Fibroblast of the aortic adventitia (primary cell): ENCODE measurements around the gene SOD2. TPM values are rescaled to one million over a fixed set of nuclear protein-coding genes. Genes with fewer than 3 reads are reported as not detected.
A peak's percentile ranks its signal among the peaks of the same experiment; 100 is the strongest.
"Not testable (repeated sequence)": the region's sequence is repeated elsewhere in the genome, so short reads cannot be mapped to it uniquely, and the experiment has no call there.

Source experiments
- DNase-seq: peaks from one replicate; pipeline ENCODE4 v3.0.0-alpha.2; 2010; ENCODE audit warnings: low read depth
- H3K4me3 ChIP-seq: 2 replicates; pipeline ENCODE4 v1.5.1; 2011; ENCODE audit warnings: low read depth, mild to moderate bottlenecking, control low read depth, low read length, moderate library complexity
- total RNA-seq: library from RNA; depleted of rRNA; stranded (reverse); fragments of >200 nt; gene quantifications from 2 replicates; pipeline ENCODE4 v1.2.3, GENCODE V29; 2012; ENCODE audit warnings: low replicate concordance
- TF ChIP-seq, protein P1 (sequence below): IDR thresholded peaks from 2 replicates; pipeline ENCODE4 v1.5.1; 2011; ENCODE audit warnings: mild to moderate bottlenecking, low read length, control low read depth, inconsistent platforms; ENCODE audit not compliant: insufficient read depth

Gene SOD2
- total RNA-seq, 1 donor = 184 TPM

DNA sequence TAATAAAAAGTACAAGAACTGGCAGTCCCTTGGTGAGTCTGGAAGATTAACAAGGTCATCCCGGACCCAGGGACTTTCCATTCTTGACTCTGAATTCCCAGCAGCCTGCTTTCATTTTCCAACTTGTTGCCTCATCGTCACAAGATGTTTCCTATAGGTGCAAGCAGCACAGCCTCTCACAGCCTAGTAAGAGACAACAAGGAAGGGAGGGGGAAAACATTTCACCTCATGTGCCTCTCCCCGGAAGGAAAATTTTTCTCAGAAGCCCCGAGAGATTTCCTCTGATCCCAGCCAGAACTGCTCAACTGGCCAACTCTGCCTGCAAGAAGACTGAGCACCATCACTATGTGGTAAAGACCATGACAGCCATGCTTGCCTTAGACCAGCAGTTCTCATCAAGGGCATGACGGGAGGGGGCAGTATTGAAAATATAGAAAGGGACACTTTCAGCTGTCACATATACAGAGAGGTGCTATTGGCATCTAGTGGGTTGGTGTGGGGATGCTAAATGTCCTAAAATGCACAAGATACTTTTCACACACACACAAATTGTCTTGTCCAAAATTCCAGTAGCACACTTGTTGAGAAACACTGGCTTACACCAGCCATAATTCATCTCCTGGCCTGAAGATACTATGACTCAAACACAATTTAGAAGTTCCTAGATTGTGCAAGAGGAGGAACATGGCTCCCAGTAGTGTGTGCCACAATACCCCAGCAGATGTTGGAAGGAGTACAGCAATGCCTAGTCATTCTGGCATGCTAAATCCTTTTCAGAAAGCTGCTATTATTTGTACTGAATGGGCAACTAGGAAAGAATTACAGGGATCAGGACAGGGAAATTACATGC, 23.4 kb upstream of the SOD2 start:
- H3K4me3 ChIP-seq = peak overlapping the region; percentile 45
- TF ChIP-seq, protein P1, sequence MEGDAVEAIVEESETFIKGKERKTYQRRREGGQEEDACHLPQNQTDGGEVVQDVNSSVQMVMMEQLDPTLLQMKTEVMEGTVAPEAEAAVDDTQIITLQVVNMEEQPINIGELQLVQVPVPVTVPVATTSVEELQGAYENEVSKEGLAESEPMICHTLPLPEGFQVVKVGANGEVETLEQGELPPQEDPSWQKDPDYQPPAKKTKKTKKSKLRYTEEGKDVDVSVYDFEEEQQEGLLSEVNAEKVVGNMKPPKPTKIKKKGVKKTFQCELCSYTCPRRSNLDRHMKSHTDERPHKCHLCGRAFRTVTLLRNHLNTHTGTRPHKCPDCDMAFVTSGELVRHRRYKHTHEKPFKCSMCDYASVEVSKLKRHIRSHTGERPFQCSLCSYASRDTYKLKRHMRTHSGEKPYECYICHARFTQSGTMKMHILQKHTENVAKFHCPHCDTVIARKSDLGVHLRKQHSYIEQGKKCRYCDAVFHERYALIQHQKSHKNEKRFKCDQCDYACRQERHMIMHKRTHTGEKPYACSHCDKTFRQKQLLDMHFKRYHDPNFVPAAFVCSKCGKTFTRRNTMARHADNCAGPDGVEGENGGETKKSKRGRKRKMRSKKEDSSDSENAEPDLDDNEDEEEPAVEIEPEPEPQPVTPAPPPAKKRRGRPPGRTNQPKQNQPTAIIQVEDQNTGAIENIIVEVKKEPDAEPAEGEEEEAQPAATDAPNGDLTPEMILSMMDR = peak; percentile 15
- peak; percentile 99 for DNase-seq

DNA sequence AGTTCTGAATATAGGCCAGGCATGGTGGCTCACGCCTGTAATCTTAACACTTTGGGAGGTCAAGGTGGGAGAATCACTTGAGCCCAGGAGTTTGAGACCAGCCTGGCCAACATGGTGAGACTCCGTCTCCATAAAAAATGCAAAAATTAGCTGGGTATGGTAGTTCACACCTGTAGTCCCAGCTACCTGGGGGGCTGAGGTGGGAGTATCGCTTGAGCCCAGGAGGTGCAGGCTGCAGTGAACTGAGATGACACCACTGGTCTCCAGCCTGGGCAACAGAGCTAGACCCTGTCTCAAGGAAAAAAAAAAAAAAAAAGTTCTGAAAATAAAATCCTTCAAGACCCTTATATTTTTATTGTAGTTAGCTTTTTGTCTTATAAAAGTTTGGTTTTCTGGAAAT, 22.6 kb upstream of the SOD2 start:
- TF ChIP-seq, protein P1 = no peak
- DNase-seq = no peak
- H3K4me3 ChIP-seq = no peak overlapping the region

GRCh38 chr6:159715166-159715565, 22.1 kb upstream of the SOD2 start:
- TF ChIP-seq, protein P1 = no peak
- no peak for DNase-seq
- no peak overlapping the region for H3K4me3 ChIP-seq

- TF ChIP-seq, protein P1 = no peak
- no peak for DNase-seq
- H3K4me3 ChIP-seq = no peak overlapping the region
Measured at GRCh38 chr6:159714404-159714803, 21.4 kb upstream of the SOD2 start.

DNA sequence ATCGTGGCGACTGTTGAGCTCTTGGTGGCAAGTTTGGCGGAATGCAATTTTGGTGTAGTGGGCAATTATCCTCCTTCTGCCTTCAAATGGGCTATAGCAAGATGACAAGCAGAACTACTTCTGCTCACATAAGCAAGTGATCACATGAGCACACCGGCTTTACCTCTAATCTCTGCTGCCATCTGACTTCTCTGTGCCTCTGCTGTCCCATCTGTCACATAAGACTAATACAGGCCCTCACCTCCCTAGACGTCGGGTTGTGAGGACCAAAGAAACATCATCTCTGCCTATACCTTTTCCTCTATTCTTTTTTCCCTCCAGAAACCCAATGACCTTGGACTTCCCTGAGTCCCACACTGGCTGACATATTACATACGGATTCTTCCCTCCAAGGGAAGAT, 20.9 kb upstream of the SOD2 start:
- DNase-seq = no peak

GRCh38 chr6:159712389-159712788, 19.3 kb upstream of the SOD2 start:
- DNase-seq = not testable (repeated sequence)

More for the DNA sequence above, 20.9 kb upstream of the SOD2 start:
- TF ChIP-seq, protein P1 = no peak
- no peak overlapping the region for H3K4me3 ChIP-seq

DNA sequence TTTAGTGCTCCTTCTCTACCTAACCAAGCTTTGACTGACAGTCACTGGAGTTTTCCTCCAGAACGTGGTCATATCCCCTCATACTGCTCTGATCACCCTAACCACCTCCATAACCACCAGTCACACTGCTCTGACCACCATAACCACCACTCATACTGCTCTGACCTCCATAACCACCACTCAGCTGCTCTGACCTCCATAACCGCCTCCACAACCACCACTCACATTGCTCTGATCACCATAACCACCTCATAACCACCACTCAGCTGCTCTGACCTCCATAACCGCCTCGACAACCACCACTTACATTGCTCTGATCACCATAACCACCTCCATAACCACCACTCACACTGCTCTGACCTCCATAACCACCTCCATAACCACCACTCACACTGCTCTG, 17.6 kb upstream of the SOD2 start:
- not testable (repeated sequence) for DNase-seq, H3K4me3 ChIP-seq

More at GRCh38 chr6:159712389-159712788, 19.3 kb upstream of the SOD2 start:
- H3K4me3 ChIP-seq = not testable (repeated sequence)
